GM20431 (cell line): ENCODE data around the gene DCC.

Experiments used
- in situ Hi-C: fragments of 300-500 bp; cut with MseI, MboI; formaldehyde crosslinking; loops from one replicate; pipeline ENCODE4 v1.15.0; 2020; ENCODE audit warnings: low sequenced_read_pairs; ENCODE audit not compliant: unreplicated experiment

The DCC gene

DNA sequence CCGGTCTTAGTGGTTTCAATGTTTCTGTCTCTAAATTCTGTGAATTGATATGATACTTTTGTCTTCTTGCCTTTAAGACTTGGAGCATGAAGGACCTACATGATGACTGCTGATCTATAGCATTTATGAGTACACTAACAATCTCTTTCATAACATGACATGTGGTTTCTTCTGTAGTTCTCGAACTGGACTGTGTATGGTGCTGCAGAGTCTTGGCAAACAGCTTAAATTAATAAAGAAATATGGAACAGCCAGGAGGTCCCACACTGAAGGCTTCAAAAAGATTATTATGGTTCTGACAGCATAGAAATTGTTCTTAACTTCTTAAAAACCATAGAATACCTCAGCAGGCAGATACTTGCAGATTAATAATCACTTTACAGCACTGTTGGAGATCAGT is 145.0 kb downstream of the DCC start:
- in situ Hi-C loops, result no loop called here

DNA sequence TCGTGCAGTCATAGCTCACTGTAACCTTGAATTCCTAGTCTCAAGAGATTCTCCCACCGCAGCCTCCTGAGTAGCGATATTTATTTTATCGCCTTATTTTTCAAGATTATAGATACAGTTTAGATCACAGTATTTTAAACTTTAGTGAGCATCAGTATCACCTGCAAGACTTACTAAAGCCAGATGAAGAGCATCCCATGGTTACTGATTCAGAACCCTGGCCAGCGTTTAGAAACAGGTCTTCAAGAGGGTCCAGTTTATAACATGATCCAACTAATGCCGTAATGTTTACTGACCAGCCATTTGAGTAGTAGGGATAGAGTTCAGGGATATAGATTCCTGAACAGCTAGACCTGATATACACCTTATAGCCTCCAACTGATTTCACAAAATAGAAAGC is 146.1 kb downstream of the DCC start:
- in situ Hi-C loops, result no loop called here

DNA sequence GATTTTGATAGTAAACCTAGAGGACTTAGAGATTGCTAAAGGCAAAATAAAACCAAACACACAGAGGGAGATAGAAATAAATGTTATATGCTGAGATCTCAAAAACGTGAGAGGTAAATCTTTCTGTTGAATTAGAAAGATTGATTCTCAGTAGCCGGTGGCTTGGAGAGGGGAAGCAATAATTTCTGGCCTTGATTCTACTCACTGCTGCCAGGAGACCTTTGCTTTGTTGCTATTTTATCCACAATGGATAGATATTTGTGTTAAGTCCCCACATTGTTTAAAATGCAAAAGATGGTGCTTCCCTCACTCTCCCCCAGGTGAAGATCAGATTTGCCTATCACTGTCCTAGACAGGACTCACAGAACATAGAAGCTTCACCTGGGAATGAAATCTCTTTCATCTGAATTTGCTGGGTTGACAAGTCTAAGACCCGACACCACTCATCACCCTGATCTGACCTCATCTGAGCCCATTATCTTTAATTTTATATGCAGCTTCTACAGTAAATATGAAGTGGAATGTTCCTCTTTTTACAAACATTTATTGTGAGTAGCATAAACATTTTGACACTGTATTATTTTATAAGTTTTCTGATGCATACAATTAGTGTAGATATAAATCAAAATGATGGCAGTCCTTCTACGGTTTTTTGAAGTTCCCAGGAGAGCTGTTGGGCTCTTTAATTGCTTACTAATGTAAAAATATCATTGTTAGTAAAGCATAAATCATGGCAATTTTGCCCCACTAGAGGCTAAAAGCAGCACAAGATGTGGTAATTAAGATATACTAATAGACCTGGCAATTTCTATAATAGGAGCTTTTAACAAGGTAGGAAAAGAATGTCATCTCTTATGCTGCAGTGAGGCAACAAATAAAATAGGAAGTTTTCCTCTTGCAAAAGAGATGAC is 149.7 kb downstream of the DCC start:
- in situ Hi-C loops, result no loop called here

DNA sequence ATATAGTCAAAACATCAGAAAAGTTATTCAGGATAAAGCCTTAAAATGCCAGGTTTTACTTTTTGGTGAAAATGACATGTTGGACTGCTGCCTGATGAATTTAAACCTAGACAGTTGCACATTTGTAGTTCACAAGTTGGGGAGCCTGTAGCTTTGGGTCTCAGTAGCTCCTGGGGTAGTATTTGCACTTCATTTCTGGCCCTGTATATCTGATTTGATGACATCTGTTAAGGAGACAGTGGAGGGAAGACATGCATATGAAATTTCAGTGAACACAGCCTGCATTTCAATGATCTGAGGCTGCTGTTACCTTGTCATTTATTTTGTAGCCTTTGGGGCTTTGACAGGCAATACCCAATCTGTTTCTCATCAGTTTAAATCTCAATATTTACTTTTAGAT is 156.4 kb downstream of the DCC start:
- in situ Hi-C loops, result no loop called here

DNA sequence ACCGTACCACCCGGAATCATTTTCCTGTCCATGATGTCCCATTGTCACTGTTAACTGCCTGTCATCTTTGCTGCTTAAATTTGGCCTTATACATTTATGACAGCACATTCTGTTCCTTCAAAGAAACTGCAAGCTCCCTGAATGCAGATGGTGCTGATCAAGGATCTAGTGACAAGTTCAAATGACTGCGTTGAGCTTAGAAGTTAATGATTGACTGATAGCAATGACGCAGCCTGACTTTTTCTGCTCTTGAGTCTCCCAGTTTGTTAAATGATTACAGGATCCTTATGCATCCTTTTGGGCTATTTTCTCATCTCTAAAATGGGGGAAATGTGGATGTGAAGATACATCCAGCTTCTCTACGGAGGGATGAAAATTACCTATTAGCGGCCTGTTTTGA is 159.0 kb downstream of the DCC start:
- in situ Hi-C loops, result no loop called here

DNA sequence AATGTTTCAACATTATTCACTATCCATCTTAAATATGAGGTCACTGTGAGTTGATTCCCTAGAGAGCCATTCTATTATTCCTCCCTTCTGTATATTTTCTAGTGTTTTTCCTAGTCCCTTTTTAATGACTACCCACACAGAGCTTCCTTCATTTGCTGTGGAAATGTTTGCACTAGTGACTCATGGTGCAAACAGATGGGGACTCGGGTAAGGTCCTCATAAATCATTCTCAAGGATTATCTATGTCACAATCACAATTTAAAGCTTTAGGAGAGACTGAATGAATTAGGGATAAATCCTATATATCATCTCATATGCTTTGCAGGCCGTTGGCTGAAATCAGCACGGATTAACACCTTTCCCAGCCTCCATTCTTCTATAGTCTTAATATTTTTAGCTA is 159.6 kb downstream of the DCC start:
- in situ Hi-C loops, result no loop called here

DNA sequence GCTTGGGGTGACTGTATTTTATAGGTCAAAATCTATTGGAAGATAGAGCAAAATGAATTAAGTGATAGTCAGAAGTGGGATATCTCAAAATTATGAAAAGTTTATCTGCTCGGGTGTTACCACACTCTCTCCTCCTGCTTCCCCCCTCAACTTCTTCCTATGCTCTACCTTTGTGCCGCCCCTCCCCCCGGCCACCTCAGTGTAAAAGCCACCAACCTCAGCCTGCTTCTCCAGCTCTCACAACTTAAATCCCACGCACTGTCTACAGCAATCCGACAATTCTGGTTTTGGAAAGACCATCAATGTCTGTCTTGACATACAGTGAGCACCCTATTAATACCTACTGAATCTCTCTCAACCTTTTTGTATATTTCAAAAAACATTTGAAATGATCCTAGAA is 164.6 kb downstream of the DCC start:
- in situ Hi-C loops, result no loop called here

DNA sequence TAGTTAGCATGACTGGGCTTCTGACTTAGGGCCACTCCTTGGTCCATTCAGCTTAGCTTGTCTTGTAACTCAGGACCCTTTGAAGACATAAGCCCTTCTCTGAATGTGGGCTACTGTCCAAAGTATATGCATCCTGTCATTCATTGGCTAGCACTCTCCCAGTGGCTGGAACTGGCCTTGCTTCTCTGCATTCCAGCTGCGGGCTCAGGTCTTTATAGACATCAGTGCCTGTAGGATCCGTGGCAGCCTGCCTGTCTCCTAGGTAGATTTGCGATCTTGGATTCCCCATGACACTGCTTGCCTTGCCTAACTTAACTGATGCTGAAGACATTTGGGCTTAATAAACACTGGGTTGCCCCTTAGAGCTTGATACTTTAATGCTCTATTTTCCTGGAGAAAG is 170.1 kb downstream of the DCC start:
- in situ Hi-C loops, result no loop called here

DNA sequence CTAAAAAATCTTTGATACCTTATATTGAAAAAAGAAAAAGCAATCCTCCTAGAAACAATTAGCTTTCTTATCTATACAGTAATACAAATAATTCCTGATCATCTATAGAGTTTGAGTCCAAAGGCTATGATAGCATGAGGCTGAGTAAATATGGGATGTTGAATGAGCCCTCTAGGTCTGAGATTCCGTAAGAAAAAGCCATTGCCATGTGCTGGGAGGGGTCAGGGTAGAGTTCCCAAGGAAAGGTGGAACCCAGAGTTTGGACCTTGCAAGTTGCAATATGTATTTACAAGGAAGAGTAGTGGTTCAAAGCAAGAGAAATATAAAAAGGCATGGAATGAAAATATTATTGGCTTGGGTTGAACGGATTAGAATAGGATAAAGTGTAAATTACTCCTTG is 178.1 kb downstream of the DCC start:
- in situ Hi-C loops, result no loop called here

DNA sequence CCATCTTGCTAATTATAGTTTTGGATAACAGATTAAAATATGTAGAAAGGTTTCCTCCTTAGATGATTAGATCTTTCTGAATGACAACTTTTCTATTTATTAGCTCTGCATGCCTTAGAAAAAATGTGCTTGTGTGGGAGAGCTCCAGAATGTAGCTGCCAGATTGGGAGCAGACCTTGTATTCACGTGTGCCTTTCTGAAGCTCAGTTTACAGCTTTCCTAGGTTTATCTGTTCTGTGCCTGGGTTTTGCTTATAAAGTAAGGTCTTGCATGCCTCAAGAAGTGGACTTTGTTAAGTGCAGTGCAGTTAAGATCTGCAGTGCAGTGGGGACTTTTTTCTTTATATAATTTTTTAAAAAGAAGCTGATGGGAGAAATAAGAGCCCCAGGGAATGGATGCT is 179.0 kb downstream of the DCC start:
- in situ Hi-C loops, result no loop called here

DNA sequence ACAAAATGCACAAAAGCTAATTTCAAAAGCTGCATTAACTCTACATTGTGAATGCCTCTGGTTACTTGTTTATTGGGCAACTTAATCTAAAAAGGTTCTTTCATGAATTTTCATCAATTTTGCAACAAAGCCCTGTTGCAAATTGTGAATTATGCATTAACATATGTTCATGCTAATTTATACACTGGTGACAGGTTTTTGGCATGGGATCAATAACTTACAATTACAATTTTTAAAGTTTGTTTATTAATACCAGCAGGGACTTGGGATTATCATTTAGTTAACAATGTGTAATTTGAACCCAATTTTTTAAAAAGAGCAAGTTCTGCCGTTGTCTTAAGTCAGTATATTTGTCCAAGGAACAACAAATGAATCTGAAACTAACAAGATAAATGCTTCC is 183.6 kb downstream of the DCC start:
- in situ Hi-C loops, result no loop called here

DNA sequence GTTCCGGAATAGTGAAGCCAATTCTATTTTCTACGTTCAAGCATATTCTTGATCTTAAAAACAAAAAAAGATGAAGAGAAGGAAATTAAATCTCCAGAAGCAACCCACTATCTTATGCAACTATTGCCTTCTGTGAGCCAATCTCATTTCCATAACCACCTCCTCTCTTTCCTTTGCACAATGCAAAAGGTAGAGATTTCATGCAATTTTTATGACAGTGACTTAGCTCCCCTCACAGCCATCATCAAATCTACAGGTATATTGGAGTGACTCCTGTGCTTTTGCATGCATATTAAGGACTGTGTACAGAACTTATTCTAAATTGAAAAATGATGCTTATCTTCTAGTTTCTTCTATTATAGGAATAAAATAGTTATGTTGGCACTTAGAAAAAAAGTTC is 191.8 kb downstream of the DCC start:
- in situ Hi-C loops, result no loop called here

DNA sequence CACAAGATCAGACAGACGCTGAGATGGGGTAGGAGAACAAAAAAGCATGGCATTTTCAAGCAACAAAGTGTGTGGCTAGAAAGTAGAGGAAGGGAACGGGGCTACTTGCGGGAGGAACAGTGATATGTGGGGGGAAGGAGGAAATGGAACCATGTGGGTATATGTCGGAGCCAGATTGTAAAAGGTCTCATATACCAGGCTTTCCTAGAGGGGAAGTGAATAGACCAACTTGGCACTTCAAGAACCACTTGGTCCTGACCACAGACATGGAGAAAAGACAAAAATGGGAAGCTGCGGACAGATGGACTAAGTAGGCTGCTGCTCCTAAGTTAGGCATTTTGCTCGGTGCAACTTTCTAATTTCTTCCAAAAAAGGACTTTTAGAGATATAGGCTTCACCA is 196.0 kb downstream of the DCC start:
- in situ Hi-C loops, result no loop called here

DNA sequence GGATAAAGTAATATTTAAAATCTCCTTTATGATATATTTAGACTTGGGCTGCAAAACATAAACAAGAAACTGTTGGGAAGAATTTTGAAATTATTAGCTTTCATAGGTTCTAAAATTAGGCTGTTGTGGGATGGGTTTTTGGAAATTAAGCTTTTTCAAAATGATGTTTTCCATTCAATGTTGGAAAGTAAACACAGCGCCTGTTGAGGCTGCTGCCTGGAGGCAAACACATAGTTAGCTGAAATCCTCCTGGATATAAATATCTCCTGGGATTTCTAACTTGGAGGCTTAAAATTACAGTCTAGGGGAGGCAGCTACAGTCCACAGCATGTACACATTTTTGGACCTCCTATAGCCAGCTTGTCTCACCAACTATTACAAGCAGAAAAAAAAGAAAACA is 197.3 kb downstream of the DCC start:
- in situ Hi-C loops, result no loop called here

DNA sequence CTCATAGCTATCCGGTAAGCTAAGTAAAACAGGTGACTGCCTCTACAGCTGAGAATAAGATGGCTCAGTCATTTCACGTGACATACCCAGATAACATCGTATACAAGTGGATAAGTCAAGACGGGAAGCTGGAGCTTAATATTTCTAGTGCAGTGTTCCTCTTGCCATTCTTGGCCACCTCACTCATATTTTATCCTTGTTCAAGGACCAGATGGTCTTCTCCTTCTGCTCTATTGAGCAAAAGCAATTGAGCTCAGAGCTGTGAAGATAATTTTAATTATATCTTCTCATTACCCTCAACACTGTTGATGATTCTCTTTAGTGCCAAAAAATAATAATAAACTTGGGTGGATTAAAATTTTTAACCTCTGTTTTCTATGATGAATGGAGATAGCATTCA is 201.1 kb downstream of the DCC start:
- in situ Hi-C loops, result no loop called here

DNA sequence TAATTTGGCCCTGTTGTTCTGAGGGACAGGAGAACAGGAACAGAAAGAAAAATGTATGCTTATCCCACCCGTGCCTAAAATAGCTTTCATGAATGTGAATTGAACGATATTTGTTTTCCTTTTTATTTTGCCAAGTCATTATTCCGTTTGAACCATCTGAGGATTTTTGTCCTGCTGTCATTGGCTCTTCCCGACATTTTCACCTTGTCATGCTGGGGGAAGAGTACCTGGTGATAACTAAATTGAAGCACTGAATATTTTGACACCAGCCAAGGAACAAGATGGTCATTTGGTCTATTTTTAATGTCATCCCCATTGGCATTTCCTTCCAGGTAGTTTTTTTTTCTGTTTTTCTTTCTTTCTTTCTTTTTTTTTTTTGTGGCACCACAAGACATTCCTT is 204.1 kb downstream of the DCC start:
- in situ Hi-C loops, result no loop called here

DNA sequence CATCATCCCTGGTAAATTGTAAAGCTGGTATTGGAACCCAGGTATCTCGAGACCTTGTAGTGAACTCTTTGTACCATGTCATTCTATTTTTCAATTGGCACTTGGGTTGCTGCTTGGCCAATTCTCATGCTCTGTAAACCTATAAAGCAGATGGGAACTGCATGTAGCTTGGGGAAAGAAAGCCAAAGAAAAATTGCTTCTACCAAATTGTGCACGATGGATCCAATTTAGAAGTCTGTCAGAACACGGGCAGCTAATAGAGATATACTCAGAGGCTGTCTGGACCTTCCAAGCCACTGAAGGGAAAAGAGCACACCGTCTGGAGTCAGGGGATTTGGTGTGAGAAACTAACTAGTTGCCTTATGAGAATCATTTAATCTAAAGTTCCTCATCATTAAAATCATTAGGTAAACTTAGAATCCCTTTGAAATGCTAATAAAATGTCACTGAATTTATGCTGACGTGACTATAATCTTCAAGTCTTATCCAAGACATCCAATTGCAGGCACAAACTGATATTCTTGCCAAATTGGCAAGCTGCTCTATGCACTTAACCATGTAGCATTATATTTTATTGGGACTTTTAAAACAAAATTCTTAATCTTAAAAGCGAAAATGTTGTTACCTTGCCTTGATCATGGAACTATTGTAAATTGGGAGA is 206.8 kb downstream of the DCC start:
- in situ Hi-C loops, result no loop called here

DNA sequence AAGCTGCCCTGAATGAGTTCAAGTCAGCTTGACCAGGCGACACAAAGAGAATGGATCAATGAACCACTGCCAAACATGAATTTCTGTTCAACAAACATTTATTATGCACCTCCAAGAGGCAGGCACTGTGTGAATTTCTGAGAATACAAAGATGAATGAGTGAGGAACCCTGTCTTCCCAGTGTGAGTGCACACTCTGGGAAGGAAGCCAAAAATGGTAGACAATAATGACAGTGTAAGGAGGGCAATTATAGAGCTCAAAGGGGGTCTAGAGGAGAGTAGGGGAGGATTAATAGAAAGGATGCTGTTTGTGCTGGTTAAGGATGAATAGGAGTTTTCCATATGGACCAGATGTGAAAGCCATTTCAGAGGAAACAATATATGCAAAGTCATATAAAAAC is 213.4 kb downstream of the DCC start:
- in situ Hi-C loops, result no loop called here

DNA sequence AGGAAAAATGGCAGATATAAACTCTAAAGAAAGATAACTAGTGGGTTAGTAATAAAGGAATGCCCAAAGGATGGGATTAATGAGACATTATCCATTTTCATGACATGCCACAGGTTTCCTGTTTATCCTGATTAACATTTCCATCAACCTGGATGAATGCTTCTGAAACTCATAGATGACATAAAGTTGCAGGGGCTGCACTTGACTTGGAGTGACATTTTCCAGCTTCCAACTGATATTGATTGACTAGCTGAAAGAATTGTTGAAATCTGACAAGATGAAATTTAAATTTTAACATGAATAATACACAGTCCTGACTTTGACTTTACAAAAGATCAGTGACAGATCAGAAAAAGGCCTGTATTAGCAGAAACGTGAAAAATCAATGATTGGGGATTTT is 214.2 kb downstream of the DCC start:
- in situ Hi-C loops, result no loop called here

DNA sequence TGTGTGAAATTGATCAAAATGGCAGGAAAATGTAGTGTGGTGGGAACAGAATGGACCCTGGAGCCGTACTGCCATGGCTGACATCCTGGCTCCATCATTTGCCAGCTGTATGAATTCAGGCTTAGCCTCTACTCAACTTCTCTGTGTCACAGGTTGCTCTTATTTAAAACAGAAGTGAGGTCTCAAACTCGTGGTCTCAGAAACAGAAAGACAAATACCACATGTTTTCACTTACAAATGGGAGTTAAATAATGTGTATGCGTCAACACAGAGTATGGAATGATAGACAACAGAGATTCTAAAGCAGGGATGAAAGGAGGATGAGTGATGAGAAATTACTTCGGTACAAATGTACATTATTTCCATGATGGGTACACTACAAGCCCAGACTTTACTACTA is 227.4 kb downstream of the DCC start:
- in situ Hi-C loops, result no loop called here

DNA sequence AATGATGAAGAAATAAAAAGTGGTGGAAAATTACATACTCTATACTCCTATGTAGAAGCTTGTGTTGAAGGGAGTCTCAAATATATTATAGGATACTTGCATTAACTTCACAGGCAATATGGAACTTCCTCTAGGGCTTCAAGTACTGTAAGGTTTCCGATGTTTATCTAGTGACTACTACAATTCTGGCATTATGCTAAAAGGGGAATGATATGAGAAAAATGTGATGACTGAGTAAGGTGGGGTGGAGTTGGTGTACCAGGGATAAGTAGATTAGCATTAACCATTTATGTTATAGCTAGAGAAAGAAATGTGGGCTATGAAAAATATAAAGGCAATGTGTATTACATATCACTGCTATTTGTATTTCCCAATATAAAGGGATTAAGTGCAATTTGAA is 229.5 kb downstream of the DCC start:
- in situ Hi-C loops, result no loop called here

DNA sequence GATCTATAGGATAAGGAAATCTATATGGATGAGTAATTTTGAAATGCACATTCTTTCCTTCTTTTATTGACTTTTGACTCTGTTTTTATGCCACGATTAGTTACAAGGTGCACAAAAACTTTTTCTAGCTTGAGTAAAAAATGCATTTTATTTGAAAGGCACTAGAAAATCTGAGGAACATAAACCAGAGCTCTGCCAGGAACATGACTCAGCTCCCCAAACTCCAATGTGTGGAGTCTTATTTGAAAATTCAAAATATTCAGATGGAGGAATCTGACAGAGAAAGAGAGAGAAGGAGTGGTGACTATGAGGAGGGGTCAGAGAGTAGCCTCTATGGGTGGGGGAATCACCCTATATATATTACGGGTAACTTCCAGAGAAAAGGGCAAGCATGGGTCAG is 231.0 kb downstream of the DCC start:
- in situ Hi-C loops, result no loop called here
